ENCODE measurements around the gene CPED1. TPM values are rescaled to one million over a fixed set of nuclear protein-coding genes. Genes with fewer than 3 reads are reported as not detected.

Gene CPED1
- total RNA-seq, 1 donor from 2014 or later: not detected

GRCh38 chr7:121302214-121302745 lies 313.8 kb downstream of the CPED1 start:
- TF ChIP-seq CTCF (IDR thresholded peaks at IDR 0.05; ENCODE audit: partially characterized antibody, unreplicated experiment): no peak
- H3K27ac Mint-ChIP-seq (ENCODE audit: unreplicated experiment): no peak overlapping the region
- no peak for DNase-seq
- no peaks in the 10 kb centered on the region for H3K4me1 Mint-ChIP-seq (ENCODE audit: low read depth, unreplicated experiment)
- H3K27me3 Mint-ChIP-seq (ENCODE audit: unreplicated experiment): no peaks in the 10 kb centered on the region
- no peaks in the 10 kb centered on the region for H3K9me3 Mint-ChIP-seq (ENCODE audit: unreplicated experiment)
- no peaks in the 10 kb centered on the region for H3K36me3 Mint-ChIP-seq (ENCODE audit: unreplicated experiment)
- H3K4me3 Mint-ChIP-seq (ENCODE audit: unreplicated experiment): no peak overlapping the region

GRCh38 chr7:121303422-121304101 lies 315.1 kb downstream of the CPED1 start:
- Mint-ChIP-seq H3K36me3 (ENCODE audit: unreplicated experiment) (no peaks in the 10 kb centered on the region), H3K27ac (ENCODE audit: unreplicated experiment) (no peak overlapping the region), H3K9me3 (ENCODE audit: unreplicated experiment) (no peaks in the 10 kb centered on the region), H3K4me1 (ENCODE audit: low read depth, unreplicated experiment) (no peaks in the 10 kb centered on the region), H3K27me3 (ENCODE audit: unreplicated experiment) (no peaks in the 10 kb centered on the region), H3K4me3 (ENCODE audit: unreplicated experiment) (no peak overlapping the region)
- TF ChIP-seq CTCF (IDR thresholded peaks at IDR 0.05; ENCODE audit: partially characterized antibody, unreplicated experiment): no peak
- no peak for DNase-seq

GRCh38 chr7:121304102-121304658 lies 315.7 kb downstream of the CPED1 start:
- Mint-ChIP-seq H3K27me3 (ENCODE audit: unreplicated experiment) (no peaks in the 10 kb centered on the region), H3K9me3 (ENCODE audit: unreplicated experiment) (no peaks in the 10 kb centered on the region), H3K4me1 (ENCODE audit: low read depth, unreplicated experiment) (no peaks in the 10 kb centered on the region), H3K4me3 (ENCODE audit: unreplicated experiment) (no peak overlapping the region), H3K27ac (ENCODE audit: unreplicated experiment) (no peak overlapping the region), H3K36me3 (ENCODE audit: unreplicated experiment) (no peaks in the 10 kb centered on the region)
- no peak for TF ChIP-seq CTCF (IDR thresholded peaks at IDR 0.05; ENCODE audit: partially characterized antibody, unreplicated experiment)
- no peak for DNase-seq

- Mint-ChIP-seq H3K27me3 (ENCODE audit: unreplicated experiment) (no peaks in the 10 kb centered on the region), H3K27ac (ENCODE audit: unreplicated experiment) (no peak overlapping the region), H3K4me3 (ENCODE audit: unreplicated experiment) (no peak overlapping the region), H3K9me3 (ENCODE audit: unreplicated experiment) (peaks cover 1% of the 10 kb centered on the region), H3K4me1 (ENCODE audit: low read depth, unreplicated experiment) (no peaks in the 10 kb centered on the region), H3K36me3 (ENCODE audit: unreplicated experiment) (no peaks in the 10 kb centered on the region)
- TF ChIP-seq CTCF (IDR thresholded peaks at IDR 0.05; ENCODE audit: partially characterized antibody, unreplicated experiment): no peak
- DNase-seq: no peak
Observed at GRCh38 chr7:121305109-121305508, 316.6 kb downstream of the CPED1 start.

- no peak for DNase-seq
- Mint-ChIP-seq H3K36me3 (ENCODE audit: unreplicated experiment) (no peaks in the 10 kb centered on the region), H3K9me3 (ENCODE audit: unreplicated experiment) (peaks cover 1% of the 10 kb centered on the region), H3K27me3 (ENCODE audit: unreplicated experiment) (no peaks in the 10 kb centered on the region), H3K4me1 (ENCODE audit: low read depth, unreplicated experiment) (no peaks in the 10 kb centered on the region), H3K4me3 (ENCODE audit: unreplicated experiment) (no peak overlapping the region), H3K27ac (ENCODE audit: unreplicated experiment) (no peak overlapping the region)
- no peak for TF ChIP-seq CTCF (IDR thresholded peaks at IDR 0.05; ENCODE audit: partially characterized antibody, unreplicated experiment)
Observed at GRCh38 chr7:121306565-121306964, 318.1 kb downstream of the CPED1 start.
